Measurements from ENCODE around the gene COL23A1.

Gene COL23A1

GRCh38 chr5:178313316-178313715 lies 276.9 kb downstream of the COL23A1 start:
- Histone ChIP-seq H3K9me3 (no peaks in the 10 kb centered on the region), H3K27ac (no peak overlapping the region), H3K4me1 (no peaks in the 10 kb centered on the region), H3K36me3 (no peaks in the 10 kb centered on the region), H3K27me3 (peaks cover 0 to 8% of the 10 kb centered on the region in 2 donors), H3K4me3 (no peak overlapping the region)
- intact Hi-C loops (cut with DNase I; ENCODE audit: low total_unique reads): no loop called here
- no peak for DNase-seq
- TF ChIP-seq, protein P1, sequence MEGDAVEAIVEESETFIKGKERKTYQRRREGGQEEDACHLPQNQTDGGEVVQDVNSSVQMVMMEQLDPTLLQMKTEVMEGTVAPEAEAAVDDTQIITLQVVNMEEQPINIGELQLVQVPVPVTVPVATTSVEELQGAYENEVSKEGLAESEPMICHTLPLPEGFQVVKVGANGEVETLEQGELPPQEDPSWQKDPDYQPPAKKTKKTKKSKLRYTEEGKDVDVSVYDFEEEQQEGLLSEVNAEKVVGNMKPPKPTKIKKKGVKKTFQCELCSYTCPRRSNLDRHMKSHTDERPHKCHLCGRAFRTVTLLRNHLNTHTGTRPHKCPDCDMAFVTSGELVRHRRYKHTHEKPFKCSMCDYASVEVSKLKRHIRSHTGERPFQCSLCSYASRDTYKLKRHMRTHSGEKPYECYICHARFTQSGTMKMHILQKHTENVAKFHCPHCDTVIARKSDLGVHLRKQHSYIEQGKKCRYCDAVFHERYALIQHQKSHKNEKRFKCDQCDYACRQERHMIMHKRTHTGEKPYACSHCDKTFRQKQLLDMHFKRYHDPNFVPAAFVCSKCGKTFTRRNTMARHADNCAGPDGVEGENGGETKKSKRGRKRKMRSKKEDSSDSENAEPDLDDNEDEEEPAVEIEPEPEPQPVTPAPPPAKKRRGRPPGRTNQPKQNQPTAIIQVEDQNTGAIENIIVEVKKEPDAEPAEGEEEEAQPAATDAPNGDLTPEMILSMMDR (IDR thresholded peaks at IDR 0.05): no peak

GRCh38 chr5:178312880-178313282 lies 277.3 kb downstream of the COL23A1 start:
- TF ChIP-seq, protein P1 (IDR thresholded peaks at IDR 0.05): no peak
- Histone ChIP-seq H3K4me1 (no peaks in the 10 kb centered on the region), H3K27me3 (peaks cover 0 to 8% of the 10 kb centered on the region in 2 donors), H3K9me3 (no peaks in the 10 kb centered on the region), H3K4me3 (no peak overlapping the region), H3K36me3 (no peaks in the 10 kb centered on the region), H3K27ac (no peak overlapping the region)
- no peak for DNase-seq
- intact Hi-C loops (cut with DNase I; ENCODE audit: low total_unique reads): no loop called here

DNA sequence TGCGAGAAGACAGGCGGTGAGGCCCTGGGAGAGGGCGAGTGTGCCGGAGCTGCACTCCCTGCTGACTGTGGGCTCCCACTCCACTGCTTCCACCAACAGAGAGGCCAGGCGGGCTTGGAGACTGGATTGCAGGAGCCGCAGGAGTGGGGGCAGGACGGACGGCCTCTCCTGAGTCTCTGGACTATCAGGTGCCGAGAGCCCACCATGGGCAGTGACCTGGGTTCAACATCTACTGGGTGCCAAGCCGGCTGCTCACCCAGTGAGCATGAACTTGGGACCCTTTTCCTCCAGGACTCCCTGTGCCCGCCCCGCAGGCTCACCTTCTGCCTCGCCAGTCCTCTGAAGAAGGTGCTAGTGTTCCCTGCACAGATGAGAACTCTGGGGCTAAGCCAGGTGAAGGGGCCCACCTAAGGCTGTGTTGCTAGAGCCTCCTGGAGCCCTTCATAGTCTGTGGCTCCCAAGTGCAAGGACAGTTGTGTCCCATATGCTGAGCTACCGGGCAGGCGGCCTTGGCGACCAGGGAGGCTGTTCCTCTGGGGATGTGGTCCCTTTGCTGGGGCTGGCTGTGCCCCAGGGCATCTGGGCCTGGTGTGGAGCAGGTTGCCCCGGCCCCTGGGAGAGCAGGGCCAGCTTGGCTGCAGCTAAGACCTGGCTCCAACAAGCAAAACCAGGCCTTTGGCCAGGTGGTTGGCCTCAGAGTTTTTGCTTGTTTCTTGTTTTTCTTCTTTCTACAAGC lies 279.9 kb downstream of the COL23A1 start:
- Histone ChIP-seq H3K27me3 (peaks cover 0 to 13% of the 10 kb centered on the region in 2 donors), H3K4me1 (no peaks in the 10 kb centered on the region), H3K36me3 (no peaks in the 10 kb centered on the region), H3K27ac (no peak overlapping the region), H3K4me3 (no peak overlapping the region), H3K9me3 (no peaks in the 10 kb centered on the region)
- intact Hi-C loops (cut with DNase I; ENCODE audit: low total_unique reads): no loop called here
- peak in 1 of 2 donors; percentile 11 for DNase-seq
- TF ChIP-seq, protein P1 (IDR thresholded peaks at IDR 0.05): no peak

DNA sequence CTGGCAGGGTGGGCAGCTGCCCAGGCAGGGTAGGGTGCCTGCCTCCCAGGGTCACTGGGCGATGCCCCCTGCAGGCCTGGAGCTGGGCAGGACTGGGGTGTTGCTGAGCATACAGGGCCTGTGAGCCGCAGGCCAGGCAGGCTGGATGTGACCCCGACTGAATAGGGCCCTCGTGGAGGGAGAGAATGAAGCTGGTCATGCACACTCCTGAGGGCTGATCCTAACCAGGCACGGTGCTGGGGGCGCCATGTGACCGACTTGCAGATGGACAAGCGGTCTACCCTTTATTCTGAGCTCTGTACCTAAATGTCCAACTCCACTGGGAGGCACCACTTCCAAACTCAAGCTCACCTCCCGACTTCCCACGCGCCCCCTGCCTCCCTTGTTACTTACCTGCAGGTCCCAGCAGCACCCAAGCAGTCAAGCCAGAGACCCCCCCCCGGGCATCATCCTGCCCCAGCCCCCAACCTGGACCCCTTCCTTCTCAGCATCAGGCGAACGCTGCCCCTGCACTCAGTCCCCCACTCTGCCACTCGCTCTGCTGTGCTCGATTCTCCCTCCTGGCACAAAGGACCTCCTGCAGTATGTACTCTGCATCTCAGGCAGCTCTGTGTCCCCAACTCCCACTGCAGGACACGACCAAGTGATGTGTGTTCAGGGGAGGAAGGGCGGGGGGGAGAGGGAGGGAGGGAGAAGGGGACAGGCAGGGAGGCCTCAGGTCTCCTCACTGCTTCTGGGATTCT lies 280.8 kb downstream of the COL23A1 start:
- Histone ChIP-seq H3K36me3 (no peaks in the 10 kb centered on the region), H3K4me1 (no peaks in the 10 kb centered on the region), H3K27ac (no peak overlapping the region), H3K4me3 (no peak overlapping the region), H3K9me3 (no peaks in the 10 kb centered on the region), H3K27me3 (peaks cover 0 to 7% of the 10 kb centered on the region in 2 donors)
- TF ChIP-seq, protein P1 (IDR thresholded peaks at IDR 0.05): no peak
- intact Hi-C loops (cut with DNase I; ENCODE audit: low total_unique reads): no loop called here
- DNase-seq: peak; percentile 13 to 34

GRCh38 chr5:178308541-178309092 lies 281.6 kb downstream of the COL23A1 start:
- H3K36me3 ChIP-seq: no peaks in the 10 kb centered on the region
- no peaks in the 10 kb centered on the region for H3K9me3 ChIP-seq
- H3K27me3 ChIP-seq: peaks cover 0 to 7% of the 10 kb centered on the region in 2 donors
- intact Hi-C loops (cut with DNase I; ENCODE audit: low total_unique reads): no loop called here
- no peak overlapping the region for H3K4me3 ChIP-seq
- TF ChIP-seq, protein P1 (IDR thresholded peaks at IDR 0.05): no peak
- H3K27ac ChIP-seq: no peak overlapping the region
- peak; percentile 12 to 48 for DNase-seq
- no peaks in the 10 kb centered on the region for H3K4me1 ChIP-seq

Data from tibial artery (tissue), 4 donors.